GM23338 (cell line): ENCODE data around the gene USP33.
"Not testable (repeated sequence)": the region's sequence is repeated elsewhere in the genome, so short reads cannot be mapped to it uniquely, and the experiment has no call there.

Experiments used
- EZH2 ChIP-seq: fragments of 200-600 bp; sonication (generic); IDR thresholded peaks from one replicate; pipeline ENCODE4 v1.8.0; 2017; ENCODE audit warnings: antibody characterized with exemption, mild to moderate bottlenecking, low read depth; ENCODE audit not compliant: unreplicated experiment
- POLR2AphosphoS5 ChIP-seq: IDR thresholded peaks from 2 replicates; pipeline ENCODE4 v1.6.1; 2016; ENCODE audit warnings: antibody characterized with exemption, low read depth
- ZNF331 ChIP-seq: fragments of 250-450 bp; sonication (Bioruptor Pico); IDR thresholded peaks from 2 replicates; pipeline ENCODE4 v1.5.0; 2020; ENCODE audit warnings: low read depth, mild to moderate bottlenecking, moderate library complexity
- TF ChIP-seq, protein P1 (sequence below), 2 experiments: fragments of 200-600 bp in 1 of 2; sonication (generic) in 1 of 2; conservative IDR thresholded peaks; 2 replicates each; pipeline versions ENCODE4 v1.5.1 to v1.6.1; 2016 to 2017; ENCODE audit warnings: antibody characterized with exemption in 2 of 2, low read depth in 2 of 2, mild to moderate bottlenecking in 2 of 2, moderate library complexity in 1 of 2
- TF ChIP-seq, protein P2 (sequence below): IDR thresholded peaks from one replicate; pipeline ENCODE4 v1.6.1; 2018; ENCODE audit warnings: antibody characterized with exemption; ENCODE audit not compliant: unreplicated experiment

DNA sequence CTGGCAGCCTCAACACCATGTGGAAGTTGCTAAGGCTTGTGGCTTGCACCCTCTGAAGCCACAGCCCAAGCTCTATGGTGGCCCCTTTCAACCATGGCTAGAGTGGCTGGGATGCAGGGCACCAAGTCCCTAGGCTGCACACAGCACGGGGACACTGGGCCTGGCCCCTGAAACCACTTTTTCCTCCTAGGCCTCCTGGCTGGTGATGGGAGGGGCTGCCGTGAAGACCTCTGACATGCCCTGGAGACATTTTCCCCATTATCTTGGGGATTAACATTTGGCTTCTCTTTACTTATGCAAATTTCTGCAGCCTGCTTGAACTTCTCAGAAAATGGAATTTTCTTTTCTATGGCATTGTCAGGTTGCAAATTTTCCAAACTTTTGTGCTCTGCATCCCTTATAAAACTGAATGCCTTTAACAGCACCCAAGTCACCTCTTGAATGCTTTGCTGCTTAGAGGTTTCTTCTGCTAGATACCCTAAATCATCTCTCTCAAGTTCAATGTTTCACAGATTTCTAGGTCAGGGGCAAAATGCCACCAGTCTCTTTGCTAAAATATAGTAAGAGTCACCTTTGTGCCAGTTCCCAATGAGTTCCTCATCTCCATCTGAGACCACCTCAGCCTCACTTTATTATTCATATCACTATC is 26.6 kb upstream of the USP33 start:
- TF ChIP-seq EZH2, ZNF331, POLR2AphosphoS5: not testable (repeated sequence)
- TF ChIP-seq, protein P1, sequence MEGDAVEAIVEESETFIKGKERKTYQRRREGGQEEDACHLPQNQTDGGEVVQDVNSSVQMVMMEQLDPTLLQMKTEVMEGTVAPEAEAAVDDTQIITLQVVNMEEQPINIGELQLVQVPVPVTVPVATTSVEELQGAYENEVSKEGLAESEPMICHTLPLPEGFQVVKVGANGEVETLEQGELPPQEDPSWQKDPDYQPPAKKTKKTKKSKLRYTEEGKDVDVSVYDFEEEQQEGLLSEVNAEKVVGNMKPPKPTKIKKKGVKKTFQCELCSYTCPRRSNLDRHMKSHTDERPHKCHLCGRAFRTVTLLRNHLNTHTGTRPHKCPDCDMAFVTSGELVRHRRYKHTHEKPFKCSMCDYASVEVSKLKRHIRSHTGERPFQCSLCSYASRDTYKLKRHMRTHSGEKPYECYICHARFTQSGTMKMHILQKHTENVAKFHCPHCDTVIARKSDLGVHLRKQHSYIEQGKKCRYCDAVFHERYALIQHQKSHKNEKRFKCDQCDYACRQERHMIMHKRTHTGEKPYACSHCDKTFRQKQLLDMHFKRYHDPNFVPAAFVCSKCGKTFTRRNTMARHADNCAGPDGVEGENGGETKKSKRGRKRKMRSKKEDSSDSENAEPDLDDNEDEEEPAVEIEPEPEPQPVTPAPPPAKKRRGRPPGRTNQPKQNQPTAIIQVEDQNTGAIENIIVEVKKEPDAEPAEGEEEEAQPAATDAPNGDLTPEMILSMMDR (conservative IDR thresholded peaks at IDR 0.05; ENCODE audit: low read depth in 2 of 2): not testable (repeated sequence)
- TF ChIP-seq, protein P2, sequence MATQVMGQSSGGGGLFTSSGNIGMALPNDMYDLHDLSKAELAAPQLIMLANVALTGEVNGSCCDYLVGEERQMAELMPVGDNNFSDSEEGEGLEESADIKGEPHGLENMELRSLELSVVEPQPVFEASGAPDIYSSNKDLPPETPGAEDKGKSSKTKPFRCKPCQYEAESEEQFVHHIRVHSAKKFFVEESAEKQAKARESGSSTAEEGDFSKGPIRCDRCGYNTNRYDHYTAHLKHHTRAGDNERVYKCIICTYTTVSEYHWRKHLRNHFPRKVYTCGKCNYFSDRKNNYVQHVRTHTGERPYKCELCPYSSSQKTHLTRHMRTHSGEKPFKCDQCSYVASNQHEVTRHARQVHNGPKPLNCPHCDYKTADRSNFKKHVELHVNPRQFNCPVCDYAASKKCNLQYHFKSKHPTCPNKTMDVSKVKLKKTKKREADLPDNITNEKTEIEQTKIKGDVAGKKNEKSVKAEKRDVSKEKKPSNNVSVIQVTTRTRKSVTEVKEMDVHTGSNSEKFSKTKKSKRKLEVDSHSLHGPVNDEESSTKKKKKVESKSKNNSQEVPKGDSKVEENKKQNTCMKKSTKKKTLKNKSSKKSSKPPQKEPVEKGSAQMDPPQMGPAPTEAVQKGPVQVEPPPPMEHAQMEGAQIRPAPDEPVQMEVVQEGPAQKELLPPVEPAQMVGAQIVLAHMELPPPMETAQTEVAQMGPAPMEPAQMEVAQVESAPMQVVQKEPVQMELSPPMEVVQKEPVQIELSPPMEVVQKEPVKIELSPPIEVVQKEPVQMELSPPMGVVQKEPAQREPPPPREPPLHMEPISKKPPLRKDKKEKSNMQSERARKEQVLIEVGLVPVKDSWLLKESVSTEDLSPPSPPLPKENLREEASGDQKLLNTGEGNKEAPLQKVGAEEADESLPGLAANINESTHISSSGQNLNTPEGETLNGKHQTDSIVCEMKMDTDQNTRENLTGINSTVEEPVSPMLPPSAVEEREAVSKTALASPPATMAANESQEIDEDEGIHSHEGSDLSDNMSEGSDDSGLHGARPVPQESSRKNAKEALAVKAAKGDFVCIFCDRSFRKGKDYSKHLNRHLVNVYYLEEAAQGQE: not testable (repeated sequence)
